Epithelial cell of prostate (primary cell): ENCODE measurements around the gene ANKRD11.

ENCODE experiments used
- DNase-seq: peaks from one replicate; pipeline ENCODE4 v3.0.0-alpha.2; 2011; ENCODE audit warnings: low read depth, low spot score
- H3K27ac ChIP-seq: fragments of 450-650 bp; 2 replicates; pipeline ENCODE4 v1.5.1; 2017; ENCODE audit warnings: mild to moderate bottlenecking

Gene ANKRD11

DNA sequence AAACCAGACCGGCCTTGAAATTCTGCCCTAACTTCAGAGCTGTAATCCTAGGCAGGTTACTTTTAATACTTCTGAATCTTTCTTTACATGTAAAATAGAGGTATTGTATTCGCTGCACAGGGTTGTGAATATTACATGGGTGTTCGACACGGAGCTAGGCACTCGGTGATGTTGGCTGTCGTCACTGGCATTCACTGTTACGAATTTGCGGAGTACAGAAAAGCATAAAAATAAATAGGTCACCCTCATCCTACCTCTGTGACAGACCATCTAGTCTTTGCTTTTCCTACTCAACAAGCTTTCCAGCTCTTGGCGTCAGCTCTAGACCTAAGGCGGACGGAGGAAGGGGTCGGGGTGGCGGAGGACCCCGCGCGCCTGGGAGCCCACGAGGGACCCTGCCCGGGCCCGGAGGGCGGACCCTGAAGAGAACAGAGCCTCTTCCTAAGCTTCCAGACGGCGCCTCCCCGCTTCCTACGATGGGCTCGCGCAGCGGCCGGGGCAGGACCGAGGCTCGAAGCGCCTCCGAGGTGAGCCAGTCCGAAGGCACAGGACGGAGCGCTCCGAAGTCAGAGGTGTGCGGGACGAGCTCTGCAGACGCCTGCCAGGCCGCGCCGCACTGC is 17.0 kb upstream of the ANKRD11 start:
- peak overlapping the region; percentile 77 for H3K27ac ChIP-seq
- DNase-seq: no peak

DNA sequence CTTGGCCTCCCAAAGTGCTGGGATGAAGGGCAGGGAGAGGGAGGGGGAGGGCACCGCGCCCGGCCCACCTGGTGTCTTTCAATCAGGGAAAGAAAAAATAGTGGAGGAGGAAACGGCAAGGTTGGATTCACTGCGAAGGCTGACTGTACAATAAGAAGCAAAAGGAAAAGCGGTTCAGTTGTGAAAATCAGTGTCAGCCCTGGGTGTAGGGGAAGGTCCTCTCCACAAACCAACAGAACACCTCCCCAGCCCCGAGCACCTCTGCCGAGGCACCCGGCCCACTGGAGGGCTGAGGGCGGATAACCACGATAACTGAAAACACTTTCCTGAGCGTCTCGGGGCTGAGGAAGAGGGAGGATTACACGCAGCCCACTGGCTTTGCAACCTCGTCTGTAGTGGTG is 16.4 kb upstream of the ANKRD11 start:
- DNase-seq: no peak
- H3K27ac ChIP-seq: peak overlapping the region; percentile 77

DNA sequence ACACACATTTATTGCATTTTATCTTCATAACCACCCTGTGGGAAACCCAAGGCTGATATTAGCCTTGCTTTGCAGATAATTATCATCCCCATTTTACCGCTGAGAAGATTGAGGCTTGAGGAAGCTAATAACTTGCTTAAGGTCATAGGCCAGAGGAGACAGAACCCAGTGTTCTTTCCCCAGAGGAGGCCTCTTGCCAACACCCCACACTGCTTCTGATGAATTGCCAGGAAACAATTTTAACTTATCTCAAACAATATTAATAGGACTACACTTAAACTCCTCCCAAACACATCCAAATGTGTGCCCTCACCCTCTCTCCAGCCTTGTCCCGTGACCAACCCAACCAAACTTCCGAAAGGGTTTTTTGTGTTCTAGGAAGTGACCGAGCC is 15.7 kb upstream of the ANKRD11 start:
- peak overlapping the region; percentile 71 for H3K27ac ChIP-seq
- no peak for DNase-seq

DNA sequence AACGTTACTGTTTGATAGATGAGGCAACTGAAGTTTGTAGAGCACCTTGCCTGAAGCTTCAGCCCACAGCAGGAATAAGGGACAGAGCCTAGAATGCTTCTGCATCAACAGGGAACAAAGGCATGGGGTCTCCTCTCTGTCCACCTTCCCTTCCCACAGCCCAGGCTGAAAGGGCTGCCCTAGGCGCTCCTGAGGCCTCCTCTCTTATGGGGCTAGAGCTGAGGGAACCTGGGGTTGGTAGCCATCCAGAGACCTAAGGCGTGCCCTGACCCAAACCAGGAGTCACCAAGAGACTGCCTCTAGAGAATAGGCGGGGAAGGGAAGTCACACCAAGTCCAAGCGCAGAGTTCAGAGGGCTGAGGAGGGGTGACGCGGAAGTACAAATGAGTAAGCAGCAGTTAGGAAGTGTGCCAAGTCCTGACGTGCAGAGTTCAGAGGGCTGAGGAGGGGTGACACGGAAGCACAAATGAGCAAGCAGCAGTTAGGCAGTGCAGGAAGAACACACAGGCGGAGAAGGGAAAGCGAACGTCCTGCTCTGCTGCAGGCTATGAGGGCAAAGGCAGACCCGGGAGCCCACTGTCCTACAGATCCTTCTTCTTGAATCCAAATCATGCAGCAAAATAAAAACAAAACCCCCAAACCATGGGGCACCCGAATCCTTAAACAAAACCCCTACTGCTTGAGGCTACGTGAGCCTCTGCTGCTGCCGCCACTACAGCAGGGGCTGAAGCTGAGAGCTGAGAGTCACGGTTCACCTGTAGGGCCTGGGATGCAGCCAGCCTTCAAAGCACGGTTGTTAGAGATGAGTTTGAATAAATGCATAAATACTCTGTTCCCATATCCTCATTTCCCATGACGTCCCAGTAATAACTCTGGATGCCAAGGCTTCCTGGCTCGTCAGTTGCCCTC is 15.1 kb upstream of the ANKRD11 start:
- H3K27ac ChIP-seq: peak overlapping the region; percentile 71
- peak; percentile 55 for DNase-seq

DNA sequence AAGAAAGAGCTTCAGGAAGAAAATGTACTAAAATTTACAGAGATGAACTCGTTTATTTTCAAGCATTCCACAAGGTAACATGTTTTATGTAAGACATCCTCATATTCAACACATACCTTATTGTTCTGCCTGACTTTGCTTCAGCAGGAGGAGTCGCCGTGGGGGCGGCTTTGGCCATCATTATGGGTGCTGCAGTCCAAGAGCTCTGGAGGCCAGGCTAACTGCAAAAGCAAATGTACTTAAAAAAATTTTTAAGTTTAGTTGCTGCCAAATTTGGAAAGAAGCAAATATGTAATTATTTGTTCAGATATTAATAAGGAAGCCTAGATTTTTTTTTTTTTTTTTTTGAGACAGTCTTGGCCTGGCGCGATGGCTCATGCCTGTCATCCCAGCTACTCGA is 13.7 kb upstream of the ANKRD11 start:
- no peak for DNase-seq
- H3K27ac ChIP-seq: no peak overlapping the region

DNA sequence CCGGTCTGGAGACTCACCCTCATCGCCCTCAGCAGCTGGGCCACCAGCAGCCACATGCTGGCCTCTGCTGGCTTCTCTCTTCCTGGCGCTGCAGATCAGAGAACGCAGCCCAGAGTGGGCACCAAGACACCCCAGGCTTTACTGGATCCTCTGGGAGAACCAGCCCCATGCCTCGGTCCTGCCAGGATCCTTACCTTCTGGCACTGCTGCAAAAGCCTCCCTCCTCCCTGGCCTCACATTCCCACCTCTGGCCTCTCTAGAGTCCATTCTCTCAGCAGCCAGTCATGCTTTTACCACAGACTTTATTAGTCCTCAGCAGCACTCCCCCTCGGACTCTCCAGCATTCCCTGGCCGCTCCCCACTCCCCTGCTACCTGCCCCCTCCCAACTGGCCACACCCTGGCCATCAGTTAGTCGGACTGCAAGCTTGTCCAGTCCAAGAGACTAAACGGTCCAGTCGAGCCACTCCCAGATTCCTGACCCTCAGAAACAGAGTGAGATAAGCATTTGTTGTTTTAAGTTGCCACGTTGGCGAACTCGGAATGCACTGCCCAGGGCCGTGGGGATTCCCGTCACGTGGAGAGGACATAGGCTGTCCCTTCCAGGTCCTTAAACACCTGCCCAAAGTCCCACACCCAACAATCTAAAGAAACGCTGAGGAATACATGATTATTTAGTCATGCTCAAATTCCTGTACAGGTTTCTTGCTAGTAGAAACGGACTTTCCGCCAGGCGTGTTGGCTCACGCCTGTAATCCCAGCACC is 11.9 kb upstream of the ANKRD11 start:
- DNase-seq: peak; percentile 72
- H3K27ac ChIP-seq: peak overlapping the region; percentile 56

DNA sequence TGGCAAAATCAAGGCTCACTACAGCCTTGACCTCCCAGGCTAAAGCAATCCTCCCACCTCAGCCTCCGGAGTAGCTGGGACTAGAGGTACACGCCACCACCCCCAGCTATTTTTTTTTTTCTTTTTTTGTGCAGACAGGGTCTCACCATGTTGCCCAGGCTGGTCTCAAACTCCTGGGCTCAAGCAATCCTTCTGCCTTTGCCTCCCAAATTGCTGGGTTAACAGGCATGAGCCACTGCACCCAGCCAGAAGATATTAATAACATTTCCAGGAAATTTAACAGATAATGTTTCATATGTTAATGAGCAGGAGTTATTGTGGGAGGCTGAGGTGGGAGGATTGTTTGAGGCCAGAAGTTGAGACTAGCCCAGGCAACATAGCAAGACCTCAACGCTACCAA is 9.4 kb upstream of the ANKRD11 start:
- H3K27ac ChIP-seq: no peak overlapping the region
- no peak for DNase-seq

DNA sequence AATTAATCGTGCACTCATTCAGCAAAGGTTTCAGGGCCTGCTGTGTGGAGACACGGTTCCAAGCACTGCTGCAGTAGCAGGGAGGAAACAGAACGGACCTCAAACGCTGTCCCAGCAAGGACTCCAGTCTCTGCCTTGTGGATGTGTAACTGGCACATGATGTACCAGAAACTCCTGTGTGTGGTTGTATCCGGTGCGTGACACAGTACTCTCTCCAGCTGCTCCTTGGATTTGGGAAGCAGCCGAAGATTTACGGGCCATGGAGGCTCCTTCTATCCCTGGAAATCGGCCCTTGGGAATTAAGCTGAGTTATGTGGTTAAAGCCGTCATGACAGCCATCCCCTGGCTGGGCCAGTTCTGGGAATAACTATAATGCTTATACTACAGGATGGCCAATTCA is 8.5 kb upstream of the ANKRD11 start:
- DNase-seq: no peak
- H3K27ac ChIP-seq: no peak overlapping the region

DNA sequence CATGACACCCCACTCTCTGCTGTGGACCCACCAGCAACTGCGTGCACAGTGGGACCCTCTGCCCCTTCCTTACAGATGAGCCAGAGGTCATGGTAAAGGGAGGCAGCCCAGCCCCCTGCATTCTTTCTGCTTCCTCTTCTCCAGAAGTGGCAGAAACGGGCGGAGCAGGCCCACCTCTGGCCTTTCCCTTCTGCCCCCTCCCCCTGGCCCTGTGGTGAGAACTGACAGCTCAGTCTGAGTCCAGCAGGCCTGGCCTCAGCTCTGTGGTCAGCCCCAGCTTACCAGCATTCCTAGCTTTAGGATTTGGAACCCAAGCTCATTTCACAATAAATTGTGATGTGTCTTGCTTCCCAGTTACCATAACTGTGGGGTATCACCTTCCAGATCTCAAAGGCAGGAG is 4.8 kb upstream of the ANKRD11 start:
- no peak for DNase-seq
- no peak overlapping the region for H3K27ac ChIP-seq

DNA sequence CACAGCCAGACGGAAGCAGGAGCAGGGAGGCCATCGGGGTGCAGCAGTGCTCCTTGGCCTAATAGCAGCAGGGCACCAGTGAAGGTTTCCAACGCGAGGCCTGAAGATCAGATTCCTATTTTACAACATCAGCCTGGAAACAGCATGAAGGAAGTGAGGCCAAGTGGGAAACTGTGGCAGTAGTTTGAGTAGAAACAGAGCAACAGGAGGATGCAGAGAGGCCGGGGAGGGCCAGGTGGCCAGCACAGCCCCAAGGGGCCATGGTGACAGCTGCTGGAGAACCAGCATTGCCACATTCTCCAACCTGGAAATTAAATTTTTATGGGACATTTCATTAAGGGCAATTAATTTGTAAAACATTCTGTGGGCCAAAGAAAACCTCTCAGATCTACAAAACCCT is 3.4 kb upstream of the ANKRD11 start:
- H3K27ac ChIP-seq: no peak overlapping the region
- DNase-seq: no peak

DNA sequence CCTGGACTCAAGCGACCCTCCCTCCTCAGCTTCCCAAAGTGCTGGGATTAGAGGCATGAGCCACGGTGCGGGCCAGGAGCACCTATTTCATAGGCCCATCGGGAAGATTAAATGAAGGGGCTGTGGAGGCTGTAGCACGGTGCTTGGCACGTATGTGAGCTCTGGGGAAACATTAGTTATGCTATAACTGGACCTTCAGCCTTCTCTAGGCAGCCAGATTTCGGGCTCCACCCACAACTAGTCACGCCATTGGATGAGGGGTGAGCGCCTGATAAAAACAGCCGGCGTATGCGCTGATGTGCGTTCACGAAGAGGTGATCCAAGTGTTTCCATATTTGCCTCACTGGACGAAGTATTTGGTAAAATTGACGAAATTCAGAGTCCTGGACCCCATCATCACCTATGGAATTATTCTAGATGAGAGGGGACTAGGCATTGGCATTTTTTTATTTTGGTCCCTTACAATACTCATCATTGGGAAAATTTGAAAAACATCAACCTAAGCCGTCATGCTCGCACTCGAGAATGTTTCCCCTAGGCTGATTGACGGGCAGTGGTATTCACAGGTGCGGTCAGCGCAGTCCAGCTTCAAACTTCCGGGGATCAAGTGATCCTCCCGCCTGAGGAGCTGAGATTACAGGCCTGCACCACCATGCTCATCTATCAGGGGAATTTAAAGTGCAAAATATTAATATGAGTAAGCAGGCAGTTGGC is 1.8 kb upstream of the ANKRD11 start:
- no peak overlapping the region for H3K27ac ChIP-seq
- DNase-seq: no peak

DNA sequence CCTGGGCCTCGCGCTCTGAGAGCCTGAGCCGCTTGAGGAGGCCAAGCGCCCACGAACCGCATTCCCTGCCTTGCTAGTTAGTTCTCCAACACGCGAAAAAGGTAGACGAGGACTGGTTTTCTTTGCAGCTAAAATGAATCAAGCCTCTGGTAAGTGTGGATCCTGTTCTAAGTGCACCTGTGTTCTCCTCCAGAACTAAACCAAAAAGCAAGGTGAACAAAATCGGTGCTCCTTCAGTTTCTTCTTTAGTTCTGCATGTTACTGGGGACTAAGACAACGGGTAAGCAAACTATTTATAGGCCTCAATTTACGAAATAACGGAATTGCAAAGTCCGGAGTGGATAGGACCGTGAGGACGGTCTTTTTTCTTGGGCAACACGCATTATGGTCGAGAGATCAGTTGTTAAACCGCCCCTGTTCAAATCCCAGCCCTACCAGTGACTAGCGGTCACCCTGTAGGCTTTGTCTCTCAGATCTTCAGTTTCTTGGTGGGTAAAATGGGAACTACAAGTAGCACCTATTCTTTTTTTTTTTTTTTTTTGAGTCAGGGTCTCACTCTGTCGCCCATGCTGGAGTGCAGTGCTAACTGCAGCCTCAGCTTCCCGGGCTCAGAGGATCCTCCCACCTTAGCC is 993 bp upstream of the ANKRD11 start:
- no peak for DNase-seq
- H3K27ac ChIP-seq: peak overlapping the region; percentile 96

DNA sequence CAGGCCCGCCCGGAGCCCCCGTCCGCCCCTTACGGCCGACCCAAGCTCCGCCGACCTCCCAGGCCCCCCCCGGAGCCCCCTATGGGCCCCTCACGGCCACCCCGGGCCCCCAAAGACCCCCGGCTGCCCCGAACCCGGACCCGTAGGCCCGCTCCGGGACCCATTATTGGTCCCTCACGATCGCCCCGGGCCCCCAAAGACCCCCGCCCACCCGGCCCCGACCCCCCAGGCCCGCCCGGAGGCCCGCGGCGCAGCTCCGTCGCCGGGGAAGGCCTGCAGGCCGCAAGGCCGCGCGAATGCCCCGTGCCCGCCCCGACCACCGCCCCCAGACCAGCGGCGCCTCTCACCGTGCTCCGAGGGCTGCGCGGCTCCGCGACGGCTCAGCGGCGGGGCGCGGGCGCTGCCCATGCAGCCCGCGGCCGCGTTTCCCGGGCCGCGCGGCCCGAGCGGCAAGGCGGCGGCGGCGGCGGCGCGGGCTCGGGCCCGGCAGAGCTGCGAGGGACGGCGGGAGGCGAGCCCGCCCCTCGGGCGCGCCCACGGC is 393 bp downstream of the ANKRD11 start:
- H3K27ac ChIP-seq: peak overlapping the region; percentile 96
- DNase-seq: no peak

DNA sequence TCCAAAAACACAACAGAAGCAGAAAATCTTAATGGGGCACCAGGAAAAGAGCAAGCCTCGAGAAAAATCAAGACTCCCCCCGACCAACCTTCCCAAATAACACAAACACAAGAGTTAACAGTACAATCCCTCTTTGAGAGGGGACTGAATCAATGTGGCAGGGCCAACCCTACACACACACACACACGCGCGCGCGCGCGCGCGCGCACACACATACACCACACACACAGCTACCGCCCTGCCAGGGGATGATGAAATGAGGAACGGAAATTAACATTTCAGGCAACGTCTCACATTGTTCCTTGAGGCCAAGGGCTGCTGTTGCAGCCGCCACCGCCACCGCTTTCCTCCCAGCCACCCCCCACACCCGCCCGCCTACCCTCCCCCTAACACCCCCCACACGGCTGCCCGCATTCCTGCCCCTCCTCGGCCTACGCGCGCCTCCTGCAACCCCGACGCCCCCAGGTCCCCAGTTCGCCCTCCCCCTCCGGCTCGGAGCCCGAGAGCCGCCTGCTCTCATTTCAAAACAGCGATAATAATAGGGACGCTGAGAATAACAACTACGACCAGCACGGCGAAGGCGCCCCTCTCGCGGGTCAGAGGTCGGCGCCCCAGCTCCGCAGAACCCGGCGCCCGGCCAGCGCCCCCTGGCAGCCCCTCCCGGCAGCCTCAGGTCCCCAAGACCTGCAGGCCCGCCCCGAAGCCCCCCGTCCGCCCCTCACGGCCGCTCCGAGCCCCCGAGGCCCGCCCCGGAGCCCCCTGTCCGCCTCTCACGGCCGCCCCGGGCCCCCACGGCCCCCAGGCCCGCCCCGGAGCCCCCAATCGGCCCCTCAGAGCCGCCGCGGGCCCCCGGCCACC is 1.1 kb downstream of the ANKRD11 start:
- no peak for DNase-seq

DNA sequence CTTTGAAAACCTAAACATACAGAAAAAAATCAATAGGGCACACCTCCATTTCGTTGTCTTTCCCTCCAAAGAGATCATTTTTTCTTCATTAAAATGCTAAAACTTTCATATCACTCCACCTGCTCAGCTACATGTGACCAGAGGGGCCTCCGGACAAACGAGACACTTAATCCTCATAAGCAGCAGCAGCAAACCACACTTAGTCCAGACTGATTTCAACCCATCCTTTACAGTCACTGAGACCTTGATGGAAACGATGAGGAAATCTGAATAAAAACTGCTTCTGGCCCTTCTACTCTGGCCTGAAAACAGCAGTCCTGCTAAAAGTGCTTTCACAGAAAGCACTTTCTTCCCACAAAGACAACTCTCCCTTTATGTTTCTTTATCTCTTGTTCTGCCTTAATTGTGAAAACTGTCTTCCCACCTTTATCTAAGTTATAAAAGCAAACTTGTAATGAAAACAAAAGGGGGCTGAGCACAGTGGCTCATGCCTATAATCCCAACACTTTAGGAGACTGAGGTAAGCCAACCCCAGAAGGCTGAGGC is 4.6 kb downstream of the ANKRD11 start:
- no peak overlapping the region for H3K27ac ChIP-seq
- DNase-seq: no peak

More for the DNA sequence above, 1.1 kb downstream of the ANKRD11 start:
- H3K27ac ChIP-seq: peak overlapping the region; percentile 96

DNA sequence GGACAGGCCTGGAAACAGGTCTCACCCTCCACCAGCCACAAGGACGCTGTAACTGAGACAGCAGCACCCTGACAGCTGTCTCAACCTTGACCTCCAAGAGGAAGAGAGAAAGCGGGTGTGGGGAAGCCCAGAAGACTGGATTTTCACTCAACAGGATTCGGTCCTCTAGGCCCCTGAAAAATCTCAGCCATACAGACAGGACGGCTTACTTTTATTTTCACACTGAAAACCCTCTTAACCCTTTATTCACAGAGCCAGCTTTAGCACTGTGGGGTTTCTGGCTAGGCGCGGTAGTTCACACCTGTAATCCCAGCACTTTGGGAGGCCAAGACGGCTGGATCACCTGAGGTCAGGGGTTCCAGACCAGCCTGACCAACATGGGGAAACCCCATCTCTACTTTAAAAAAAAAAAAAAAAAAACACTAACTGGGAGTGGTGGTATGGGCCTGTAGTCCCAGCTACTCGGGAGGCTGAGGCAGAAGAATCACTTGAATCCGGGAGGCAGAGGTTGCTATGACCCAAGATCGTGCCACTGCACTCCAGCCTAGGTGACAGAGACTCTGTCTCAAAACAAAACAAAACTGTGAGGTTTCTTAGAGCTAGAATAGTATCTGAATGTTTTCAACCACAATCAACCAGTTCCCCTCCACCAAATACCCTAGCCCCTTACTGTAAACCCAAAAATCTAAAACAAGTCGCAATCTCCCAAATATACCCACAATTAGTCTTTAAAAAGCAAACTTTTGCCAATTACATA is 5.3 kb downstream of the ANKRD11 start:
- no peak for DNase-seq
- H3K27ac ChIP-seq: no peak overlapping the region

DNA sequence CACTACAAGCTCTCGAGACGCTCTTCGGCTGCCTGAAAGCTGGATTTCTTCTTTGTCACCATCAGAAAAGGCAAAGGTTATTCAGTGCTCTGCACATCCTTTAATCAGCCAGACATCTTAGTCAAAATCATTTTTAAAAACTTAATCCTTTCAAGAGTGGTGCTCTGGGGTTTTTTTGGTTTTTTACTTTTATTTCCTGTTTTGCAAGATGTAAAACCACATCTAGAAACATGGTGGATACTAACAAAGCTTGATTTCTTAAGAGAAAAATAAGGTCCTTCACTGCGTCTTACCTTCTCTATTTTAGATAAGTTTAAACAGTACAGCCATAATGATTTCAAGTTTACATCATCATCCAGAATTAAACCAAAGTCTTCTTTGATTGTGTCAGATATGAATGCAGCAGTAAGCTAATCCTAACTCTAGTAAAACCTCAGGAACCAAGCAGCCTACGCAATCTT is 6.3 kb downstream of the ANKRD11 start:
- no peak overlapping the region for H3K27ac ChIP-seq
- DNase-seq: no peak

DNA sequence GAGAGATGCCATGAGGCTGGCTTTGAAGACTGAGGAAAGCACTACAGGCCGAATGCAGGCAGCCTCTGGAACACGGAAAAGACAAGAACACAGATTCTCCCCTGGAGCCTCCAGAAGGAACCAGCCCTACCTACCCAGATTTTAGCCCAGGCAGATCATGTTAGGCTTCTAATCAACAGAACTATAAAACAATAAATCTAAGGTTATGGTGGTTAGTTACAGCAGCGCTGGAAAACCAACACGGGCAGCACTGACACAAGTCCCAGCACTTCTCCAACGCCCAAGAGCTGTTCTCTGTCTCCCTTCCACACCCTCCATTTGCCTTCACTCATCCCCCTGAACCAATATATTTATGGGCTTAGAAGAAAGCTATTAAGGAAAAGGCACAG is 7.5 kb downstream of the ANKRD11 start:
- H3K27ac ChIP-seq: peak overlapping the region; percentile 30
- no peak for DNase-seq
